H9 (cell line): ENCODE measurements around the gene SCUBE1. TPM values are rescaled to one million over a fixed set of nuclear protein-coding genes. Genes with fewer than 3 reads are reported as not detected.
A peak's percentile ranks its signal among the peaks of the same experiment; 100 is the strongest.

Experiments
- DNase-seq: peaks from one replicate; pipeline ENCODE4 v3.0.0-alpha.2; 2017
- H2AFZ ChIP-seq: one replicate; pipeline ENCODE4 v1.6.1; 2013; ENCODE audit warnings: mild to moderate bottlenecking, low read length, control low read depth, moderate library complexity
- H2AK5ac ChIP-seq: 2 replicates; pipeline ENCODE4 v1.6.1; 2013; ENCODE audit warnings: low read length, control low read depth, mixed read lengths; ENCODE audit not compliant: insufficient read length
- H2BK120ac ChIP-seq: one replicate; pipeline ENCODE4 v1.6.1; 2013; ENCODE audit warnings: low read depth, mild to moderate bottlenecking, low read length, control low read depth, inconsistent platforms; ENCODE audit not compliant: poor library complexity, severe bottlenecking
- H2BK12ac ChIP-seq: 2 replicates; pipeline ENCODE4 v1.6.1; 2013; ENCODE audit warnings: low read length, control low read depth, mixed read lengths, low read depth; ENCODE audit not compliant: insufficient read length
- H2BK15ac ChIP-seq: 2 replicates; pipeline ENCODE4 v1.6.1; 2013; ENCODE audit warnings: low read depth, low read length, control low read depth
- H2BK20ac ChIP-seq: one replicate; pipeline ENCODE4 v1.6.1; 2013; ENCODE audit warnings: low read depth, mild to moderate bottlenecking, low read length, control low read depth, inconsistent platforms; ENCODE audit not compliant: poor library complexity, severe bottlenecking
- H2BK5ac ChIP-seq: 2 replicates; pipeline ENCODE4 v1.6.1; 2013; ENCODE audit warnings: low read length, control low read depth, mixed read lengths; ENCODE audit not compliant: insufficient read length
- H3K14ac ChIP-seq: 2 replicates; pipeline ENCODE4 v1.6.1; 2013; ENCODE audit warnings: low read length, control low read depth; ENCODE audit not compliant: insufficient read depth
- H3K18ac ChIP-seq: 2 replicates; pipeline ENCODE4 v1.6.1; 2013; ENCODE audit warnings: low read depth, mild to moderate bottlenecking, mixed read lengths, low read length, control low read depth; ENCODE audit not compliant: insufficient read length
- H3K23ac ChIP-seq: 2 replicates; pipeline ENCODE4 v1.6.1; 2013; ENCODE audit warnings: low read length, control low read depth, mixed read lengths, low read depth; ENCODE audit not compliant: insufficient read length
- H3K23me2 ChIP-seq: 2 replicates; pipeline ENCODE4 v1.6.1; 2013; ENCODE audit warnings: low read depth, mild to moderate bottlenecking, mixed read lengths, low read length, control low read depth; ENCODE audit not compliant: insufficient read length, poor library complexity, severe bottlenecking
- H3K27ac ChIP-seq: 2 replicates; pipeline ENCODE4 v1.5.1; 2013; ENCODE audit warnings: low read length, control low read depth, mixed read lengths, low read depth; ENCODE audit not compliant: insufficient read length
- H3K27me3 ChIP-seq: 2 replicates; pipeline ENCODE4 v1.6.1; 2013; ENCODE audit warnings: low read length, control low read depth, inconsistent platforms; ENCODE audit not compliant: insufficient read depth
- H3K4ac ChIP-seq: 2 replicates; pipeline ENCODE4 v1.6.1; 2013; ENCODE audit warnings: low read depth, mild to moderate bottlenecking, control low read depth, inconsistent platforms, low read length, moderate library complexity
- H3K4me1 ChIP-seq: 2 replicates; pipeline ENCODE4 v1.6.1; 2013; ENCODE audit warnings: low read length, control low read depth, inconsistent platforms; ENCODE audit not compliant: insufficient read depth
- H3K4me2 ChIP-seq: 2 replicates; pipeline ENCODE4 v1.6.1; 2013; ENCODE audit warnings: low read length, control low read depth, mixed read lengths; ENCODE audit not compliant: insufficient read length, insufficient read depth
- H3K56ac ChIP-seq: 2 replicates; pipeline ENCODE4 v1.6.1; 2013; ENCODE audit warnings: low read depth, mild to moderate bottlenecking, mixed read lengths, low read length, control low read depth; ENCODE audit not compliant: insufficient read length
- H3K79me1 ChIP-seq: 2 replicates; pipeline ENCODE4 v1.6.1; 2013; ENCODE audit warnings: low read depth, mild to moderate bottlenecking, moderate library complexity, low read length, control low read depth, inconsistent platforms; ENCODE audit not compliant: insufficient read depth, poor library complexity, severe bottlenecking
- H3K79me2 ChIP-seq: 2 replicates; pipeline ENCODE4 v1.6.1; 2013; ENCODE audit warnings: low read length, control low read depth, inconsistent platforms; ENCODE audit not compliant: insufficient read depth
- H3K9ac ChIP-seq: 2 replicates; pipeline ENCODE4 v1.6.1; 2013; ENCODE audit warnings: low read length, control low read depth, mixed read lengths; ENCODE audit not compliant: insufficient read length; ENCODE audit errors: extremely low read depth
- H3K9me3 ChIP-seq: one replicate; pipeline ENCODE4 v1.6.1; 2013; ENCODE audit warnings: low read depth, low read length, inconsistent platforms; ENCODE audit not compliant: control insufficient read depth
- H3T11ph ChIP-seq: one replicate; pipeline ENCODE4 v1.6.1; 2013; ENCODE audit warnings: mild to moderate bottlenecking, low read length, control low read depth, inconsistent platforms
- H4K20me1 ChIP-seq: one replicate; pipeline ENCODE4 v1.6.1; 2013; ENCODE audit not compliant: control insufficient read depth, insufficient read length, insufficient read depth
- H4K5ac ChIP-seq: 2 replicates; pipeline ENCODE4 v1.6.1; 2013; ENCODE audit warnings: low read depth, mild to moderate bottlenecking, mixed read lengths, low read length, control low read depth; ENCODE audit not compliant: insufficient read length
- H4K8ac ChIP-seq: replicated peaks from 2 replicates; pipeline ENCODE4 v1.6.1; 2013; ENCODE audit warnings: low read length, control low read depth, mixed read lengths, low read depth; ENCODE audit not compliant: insufficient read length
- H4K91ac ChIP-seq: 2 replicates; pipeline ENCODE4 v1.6.1; 2013; ENCODE audit warnings: low read depth, mild to moderate bottlenecking, moderate library complexity, mixed read lengths, low read length, control low read depth; ENCODE audit not compliant: insufficient read length
- H3K27ac Mint-ChIP-seq, 3 experiments: 2 replicates in 2 of 3; 3 replicates in 1 of 3; pipeline ENCODE4 v1.8.0; 2020 to 2021; ENCODE audit warnings: mixed read lengths in 3 of 3, mild to moderate bottlenecking in 1 of 3, moderate library complexity in 1 of 3
- H3K27me3 Mint-ChIP-seq: 2 replicates; pipeline ENCODE4 v1.8.0; 2021; ENCODE audit warnings: low read depth, mild to moderate bottlenecking, moderate library complexity, mixed read lengths
- H3K36me3 Mint-ChIP-seq, 3 experiments: 2 replicates in 2 of 3; 3 replicates in 1 of 3; pipeline ENCODE4 v1.8.0; 2020 to 2021; ENCODE audit warnings: low read depth in 3 of 3, mixed read lengths in 3 of 3; ENCODE audit not compliant: insufficient read depth in 1 of 3
- H3K4me1 Mint-ChIP-seq, 2 experiments: 2 replicates each; pipeline ENCODE4 v1.8.0; 2020; ENCODE audit warnings: mixed read lengths in 2 of 2
- H3K4me3 Mint-ChIP-seq, 2 experiments: 2 replicates in 1 of 2; 3 replicates in 1 of 2; pipeline ENCODE4 v1.8.0; 2020 to 2021; ENCODE audit warnings: mild to moderate bottlenecking in 2 of 2, mixed read lengths in 2 of 2, moderate library complexity in 1 of 2
- H3K9me3 Mint-ChIP-seq, 2 experiments: 2 replicates in 1 of 2; 3 replicates in 1 of 2; pipeline ENCODE4 v1.8.0; 2020; ENCODE audit warnings: mild to moderate bottlenecking in 2 of 2, mixed read lengths in 2 of 2, moderate library complexity in 1 of 2
- CTCF ChIP-seq: fragments of 200-600 bp; sonication (generic); conservative IDR thresholded peaks from 3 replicates; pipeline ENCODE4 v1.8.0; 2021; ENCODE audit warnings: antibody characterized with exemption, mild to moderate bottlenecking
- whole genome bisulfite sequencing: extraction: QIAGEN DNeasy Blood & Tissue Kit; methylation state at CpG from one replicate; pipeline ENCODE4 v1.1.7; 2013; ENCODE audit warnings: missing lambda C conversion rate, low lambda C conversion rate, mixed read lengths; ENCODE audit not compliant: insufficient read length; ENCODE audit errors: extremely low coverage; 5-methylcytosine and 5-hydroxymethylcytosine counted together
- total RNA-seq: library from RNA; stranded (reverse); gene quantifications from 2 replicates; pipeline ENCODE4 v1.2.1, GENCODE V29; 2021

SCUBE1 gene
- total RNA-seq, 1 experiment from 2014 or later: 1.2 TPM

GRCh38 chr22:43385770-43386641 lies 42.8 kb upstream of the SCUBE1 start:
- no peaks in the 10 kb centered on the region for H3K4me1 ChIP-seq
- H3K27me3 Mint-ChIP-seq: peaks cover 46% of the 10 kb centered on the region
- H3K4ac ChIP-seq: no peak overlapping the region
- WGBS: no CpG with 5 or more reads among the region's 20 CpGs
- no peak overlapping the region for H2AK5ac ChIP-seq
- H3K23me2 ChIP-seq: peaks cover 4% of the 10 kb centered on the region
- H4K20me1 ChIP-seq: no peaks in the 10 kb centered on the region
- no peaks in the 10 kb centered on the region for H3K27me3 ChIP-seq
- H2BK5ac ChIP-seq: no peak overlapping the region
- H4K5ac ChIP-seq: no peak overlapping the region
- H4K91ac ChIP-seq: no peak overlapping the region
- H3K9ac ChIP-seq: no peak overlapping the region
- no peak overlapping the region for H3T11ph ChIP-seq
- no peaks in the 10 kb centered on the region for H3K79me2 ChIP-seq
- H3K14ac ChIP-seq: no peak overlapping the region
- peak; percentile 89 for DNase-seq
- TF ChIP-seq CTCF: peak; percentile 94
- no peak overlapping the region for H3K18ac ChIP-seq
- H3K9me3 Mint-ChIP-seq: no peaks in the 10 kb centered on the region; a peak in 2 of 5 replicates
- no peak overlapping the region for H3K27ac Mint-ChIP-seq
- no peak overlapping the region for H3K4me2 ChIP-seq
- peak overlapping the region in 1 of 2 experiments; percentile 7; a peak in 1 of 5 replicates for H3K4me3 Mint-ChIP-seq
- no peak overlapping the region for H3K56ac ChIP-seq
- H3K23ac ChIP-seq: no peak overlapping the region
- H4K8ac ChIP-seq: no peak overlapping the region
- no peak overlapping the region for H2BK20ac ChIP-seq
- H2BK15ac ChIP-seq: no peak overlapping the region
- H3K4me1 Mint-ChIP-seq: peaks cover 7 to 22% of the 10 kb centered on the region in 2 experiments
- H3K79me1 ChIP-seq: no peaks in the 10 kb centered on the region
- no peak overlapping the region for H2BK12ac ChIP-seq
- H3K27ac ChIP-seq: no peak overlapping the region
- no peaks in the 10 kb centered on the region for H3K9me3 ChIP-seq
- H2BK120ac ChIP-seq: no peak overlapping the region
- H2AFZ ChIP-seq: peak overlapping the region; percentile 49
- H3K36me3 Mint-ChIP-seq: no peaks in the 10 kb centered on the region
